AG08396 (cell line): Measurements from ENCODE around the gene DRGX.

Experiments
- DNase-seq: peaks from one replicate; pipeline ENCODE4 v3.0.0; 2012; ENCODE audit warnings: low spot score, mixed read lengths

Gene DRGX

GRCh38 chr10:49407552-49408137, 11.8 kb upstream of the DRGX start:
- DNase-seq = peak; percentile 89

- DNase-seq = no peak
Observed at GRCh38 chr10:49407151-49407550, 11.3 kb upstream of the DRGX start.

- no peak for DNase-seq
Observed at GRCh38 chr10:49404321-49404878, 8.5 kb upstream of the DRGX start.

GRCh38 chr10:49403363-49403762, 7.5 kb upstream of the DRGX start:
- DNase-seq = no peak

GRCh38 chr10:49400365-49400764, 4.5 kb upstream of the DRGX start:
- DNase-seq = no peak

- no peak for DNase-seq
Observed at GRCh38 chr10:49398986-49399385, 3.1 kb upstream of the DRGX start.

GRCh38 chr10:49398000-49398861, 2.3 kb upstream of the DRGX start:
- peak; percentile 84 for DNase-seq

- DNase-seq = no peak
Observed at GRCh38 chr10:49397036-49397999, 1.4 kb upstream of the DRGX start.

GRCh38 chr10:49396666-49396999, 744 bp upstream of the DRGX start:
- DNase-seq = no peak

GRCh38 chr10:49394933-49395740, 752 bp downstream of the DRGX start:
- DNase-seq = no peak

GRCh38 chr10:49393757-49394156, 2.1 kb downstream of the DRGX start:
- DNase-seq = no peak

- no peak for DNase-seq
Observed at GRCh38 chr10:49393301-49393700, 2.6 kb downstream of the DRGX start.

GRCh38 chr10:49389361-49389933, 6.4 kb downstream of the DRGX start:
- DNase-seq = no peak

GRCh38 chr10:49388161-49388560, 7.7 kb downstream of the DRGX start:
- DNase-seq = no peak

GRCh38 chr10:49387071-49387470, 8.8 kb downstream of the DRGX start:
- peak; percentile 72 for DNase-seq

GRCh38 chr10:49385939-49386922, 9.7 kb downstream of the DRGX start:
- DNase-seq = no peak

- DNase-seq = no peak
Observed at GRCh38 chr10:49384268-49384953, 11.5 kb downstream of the DRGX start.

GRCh38 chr10:49383853-49384252, 12.0 kb downstream of the DRGX start:
- no peak for DNase-seq

- DNase-seq = no peak
Observed at GRCh38 chr10:49382826-49383225, 13.1 kb downstream of the DRGX start.
